ENCODE data around the gene OR8G5. TPM values are rescaled to one million over a fixed set of nuclear protein-coding genes. Genes with fewer than 3 reads are reported as not detected.
"Not testable (repeated sequence)": the region's sequence is repeated elsewhere in the genome, so short reads cannot be mapped to it uniquely, and the experiment has no call there.

The OR8G5 gene
- total RNA-seq, 1 donor from 2014 or later = not detected

DNA sequence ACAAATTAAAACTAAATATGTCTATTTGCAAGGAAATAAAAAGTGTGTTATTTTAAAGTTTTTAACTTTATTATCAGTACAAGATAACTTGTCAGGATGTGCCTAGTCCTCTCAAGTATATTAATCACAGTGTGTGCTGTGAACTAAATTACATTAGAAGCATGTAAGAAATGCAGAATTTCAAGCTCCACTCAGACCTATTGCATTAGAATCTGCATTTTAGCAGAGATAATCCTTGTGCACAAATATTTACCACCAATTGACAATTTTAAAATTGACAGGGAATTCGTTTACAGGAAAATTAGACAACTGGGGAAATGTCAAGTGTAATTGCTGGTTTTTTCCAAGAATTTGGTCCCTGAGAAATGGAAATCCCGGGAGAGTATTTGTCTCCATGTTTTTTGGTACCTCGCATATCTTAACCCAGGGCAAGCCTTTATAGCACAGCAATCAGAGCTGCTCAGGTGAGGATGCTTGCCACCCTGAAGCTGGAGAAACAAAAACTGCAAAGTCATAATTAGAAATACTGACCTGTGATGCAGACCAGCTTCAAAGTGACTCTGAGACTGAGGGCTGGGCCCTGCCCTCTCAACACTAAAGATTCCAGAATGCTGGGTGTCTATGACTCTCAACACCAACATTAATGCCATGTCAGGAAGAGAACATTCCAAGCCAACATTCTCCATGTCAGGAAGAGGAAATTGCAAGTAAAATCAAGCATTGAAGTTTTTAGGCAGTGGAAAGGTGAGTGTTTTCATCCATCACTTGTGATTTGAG is 15.4 kb upstream of the OR8G5 start, which contains the start of gene OR8G1:
TSS of gene OR8G1 (plus strand) at position 475 of the 777 bp plus-strand sequence. CDS start 8,581 bp downstream, outside the sequence.
- Histone ChIP-seq H4K20me1 (ENCODE audit: insufficient read depth, low read length) (no peaks in the 10 kb centered on the region), H3K4me2 (ENCODE audit: low read length) (no peak within 1 kb of the TSS), H3K4me3 (ENCODE audit: insufficient read depth, low read depth, low read length) (no peak within 1 kb of the TSS), H3K79me2 (ENCODE audit: insufficient read depth, low read length) (no peaks in the 10 kb centered on the region), H3K36me3 (ENCODE audit: insufficient read depth, low read length) (no peaks in the 10 kb centered on the region), H2AFZ (ENCODE audit: low read depth, low read length) (no peak within 1 kb of the TSS), H3K27me3 (ENCODE audit: insufficient read depth, low read length) (no peaks in the 10 kb centered on the region), H3K4me1 (ENCODE audit: insufficient read depth, low read length) (no peaks in the 10 kb centered on the region), H3K9me3 (ENCODE audit: insufficient read depth, low read depth, low read length) (no peaks in the 10 kb centered on the region), H3K9ac (ENCODE audit: low read length) (no peak within 1 kb of the TSS), H3K27ac (ENCODE audit: low read depth, low read length) (no peak within 1 kb of the TSS)
- Mint-ChIP-seq H3K4me3 (ENCODE audit: unreplicated experiment) (no peak within 1 kb of the TSS), H3K36me3 (ENCODE audit: low read depth, unreplicated experiment) (peaks cover 1% of the 10 kb centered on the region), H3K4me1 (ENCODE audit: low read depth, unreplicated experiment) (no peaks in the 10 kb centered on the region), H3K27me3 (ENCODE audit: low read depth, unreplicated experiment) (no peaks in the 10 kb centered on the region), H3K27ac (ENCODE audit: unreplicated experiment) (no peak within 1 kb of the TSS), H3K9me3 (ENCODE audit: unreplicated experiment) (no peaks in the 10 kb centered on the region)
- no peak for DNase-seq (ENCODE audit: low read depth)
- no peak for TF ChIP-seq EZH2 (IDR thresholded peaks at IDR 0.05; ENCODE audit: insufficient read depth, low read length)
- TF ChIP-seq, protein P1, sequence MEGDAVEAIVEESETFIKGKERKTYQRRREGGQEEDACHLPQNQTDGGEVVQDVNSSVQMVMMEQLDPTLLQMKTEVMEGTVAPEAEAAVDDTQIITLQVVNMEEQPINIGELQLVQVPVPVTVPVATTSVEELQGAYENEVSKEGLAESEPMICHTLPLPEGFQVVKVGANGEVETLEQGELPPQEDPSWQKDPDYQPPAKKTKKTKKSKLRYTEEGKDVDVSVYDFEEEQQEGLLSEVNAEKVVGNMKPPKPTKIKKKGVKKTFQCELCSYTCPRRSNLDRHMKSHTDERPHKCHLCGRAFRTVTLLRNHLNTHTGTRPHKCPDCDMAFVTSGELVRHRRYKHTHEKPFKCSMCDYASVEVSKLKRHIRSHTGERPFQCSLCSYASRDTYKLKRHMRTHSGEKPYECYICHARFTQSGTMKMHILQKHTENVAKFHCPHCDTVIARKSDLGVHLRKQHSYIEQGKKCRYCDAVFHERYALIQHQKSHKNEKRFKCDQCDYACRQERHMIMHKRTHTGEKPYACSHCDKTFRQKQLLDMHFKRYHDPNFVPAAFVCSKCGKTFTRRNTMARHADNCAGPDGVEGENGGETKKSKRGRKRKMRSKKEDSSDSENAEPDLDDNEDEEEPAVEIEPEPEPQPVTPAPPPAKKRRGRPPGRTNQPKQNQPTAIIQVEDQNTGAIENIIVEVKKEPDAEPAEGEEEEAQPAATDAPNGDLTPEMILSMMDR (IDR thresholded peaks at IDR 0.05; ENCODE audit: insufficient read depth, low read depth, low read length) = no peak
- no peak for FAIRE-seq

DNA sequence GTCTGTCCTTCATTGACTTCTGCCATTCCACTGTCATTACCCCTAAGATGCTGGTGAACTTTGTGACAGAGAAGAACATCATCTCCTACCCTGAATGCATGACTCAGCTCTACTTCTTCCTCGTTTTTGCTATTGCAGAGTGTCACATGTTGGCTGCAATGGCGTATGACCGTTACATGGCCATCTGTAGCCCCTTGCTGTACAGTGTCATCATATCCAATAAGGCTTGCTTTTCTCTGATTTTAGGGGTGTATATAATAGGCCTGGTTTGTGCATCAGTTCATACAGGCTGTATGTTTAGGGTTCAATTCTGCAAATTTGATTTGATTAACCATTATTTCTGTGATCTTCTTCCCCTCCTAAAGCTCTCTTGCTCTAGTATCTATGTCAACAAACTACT is 6.3 kb upstream of the OR8G5 start:
- not testable (repeated sequence) for H3K9me3 Mint-ChIP-seq (ENCODE audit: unreplicated experiment); DNase-seq (ENCODE audit: low read depth); FAIRE-seq; H3K79me2 ChIP-seq (ENCODE audit: insufficient read depth, low read length); H3K9me3 ChIP-seq (ENCODE audit: insufficient read depth, low read depth, low read length); H3K36me3 ChIP-seq (ENCODE audit: insufficient read depth, low read length); H3K4me1 Mint-ChIP-seq (ENCODE audit: low read depth, unreplicated experiment); H4K20me1 ChIP-seq (ENCODE audit: insufficient read depth, low read length); H3K9ac ChIP-seq (ENCODE audit: low read length); H3K27ac ChIP-seq (ENCODE audit: low read depth, low read length); H3K27me3 Mint-ChIP-seq (ENCODE audit: low read depth, unreplicated experiment); H3K4me3 ChIP-seq (ENCODE audit: insufficient read depth, low read depth, low read length); H3K4me2 ChIP-seq (ENCODE audit: low read length); H3K4me3 Mint-ChIP-seq (ENCODE audit: unreplicated experiment); H3K27me3 ChIP-seq (ENCODE audit: insufficient read depth, low read length); H3K36me3 Mint-ChIP-seq (ENCODE audit: low read depth, unreplicated experiment); H2AFZ ChIP-seq (ENCODE audit: low read depth, low read length); H3K27ac Mint-ChIP-seq (ENCODE audit: unreplicated experiment); H3K4me1 ChIP-seq (ENCODE audit: insufficient read depth, low read length)

DNA sequence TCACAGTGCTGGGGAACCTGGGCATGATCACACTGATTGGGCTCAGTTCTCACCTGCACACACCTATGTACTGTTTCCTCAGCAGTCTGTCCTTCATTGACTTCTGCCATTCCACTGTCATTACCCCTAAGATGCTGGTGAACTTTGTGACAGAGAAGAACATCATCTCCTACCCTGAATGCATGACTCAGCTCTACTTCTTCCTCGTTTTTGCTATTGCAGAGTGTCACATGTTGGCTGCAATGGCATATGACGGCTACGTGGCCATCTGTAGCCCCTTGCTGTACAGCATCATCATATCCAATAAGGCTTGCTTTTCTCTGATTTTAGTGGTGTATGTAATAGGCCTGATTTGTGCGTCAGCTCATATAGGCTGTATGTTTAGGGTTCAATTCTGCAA is 8.9 kb downstream of the OR8G5 start:
- not testable (repeated sequence) for H4K20me1 ChIP-seq (ENCODE audit: insufficient read depth, low read length); H3K9me3 ChIP-seq (ENCODE audit: insufficient read depth, low read depth, low read length); H3K4me3 ChIP-seq (ENCODE audit: insufficient read depth, low read depth, low read length); H3K9me3 Mint-ChIP-seq (ENCODE audit: unreplicated experiment); H3K36me3 Mint-ChIP-seq (ENCODE audit: low read depth, unreplicated experiment); H3K27me3 Mint-ChIP-seq (ENCODE audit: low read depth, unreplicated experiment); H2AFZ ChIP-seq (ENCODE audit: low read depth, low read length); H3K27ac ChIP-seq (ENCODE audit: low read depth, low read length); H3K9ac ChIP-seq (ENCODE audit: low read length); FAIRE-seq; H3K4me1 Mint-ChIP-seq (ENCODE audit: low read depth, unreplicated experiment); DNase-seq (ENCODE audit: low read depth); H3K27me3 ChIP-seq (ENCODE audit: insufficient read depth, low read length); H3K79me2 ChIP-seq (ENCODE audit: insufficient read depth, low read length); H3K4me1 ChIP-seq (ENCODE audit: insufficient read depth, low read length); H3K4me3 Mint-ChIP-seq (ENCODE audit: unreplicated experiment); H3K27ac Mint-ChIP-seq (ENCODE audit: unreplicated experiment); H3K36me3 ChIP-seq (ENCODE audit: insufficient read depth, low read length); H3K4me2 ChIP-seq (ENCODE audit: low read length)

DNA sequence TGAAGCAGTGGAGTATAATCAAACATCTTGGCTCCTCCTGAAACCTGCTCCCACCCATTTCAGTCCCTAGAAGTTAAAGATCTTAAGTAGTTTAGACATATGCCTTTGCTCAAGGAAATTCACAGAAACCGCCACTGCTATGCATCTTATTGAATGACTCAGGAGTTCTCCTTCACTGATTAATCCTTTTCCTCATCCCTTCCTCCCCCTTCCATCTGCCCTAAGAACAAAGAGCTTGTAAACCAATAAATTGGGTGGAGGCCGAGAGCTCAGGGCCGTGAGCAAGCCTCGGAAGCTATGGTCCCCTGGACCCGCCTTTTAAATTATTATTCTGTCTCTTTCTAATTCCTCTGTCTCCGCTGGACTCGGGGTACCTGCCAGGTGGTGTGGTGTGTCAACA is 14.7 kb downstream of the OR8G5 start:
- DNase-seq (ENCODE audit: low read depth) = peak; percentile 42
- not testable (repeated sequence) for H4K20me1 ChIP-seq (ENCODE audit: insufficient read depth, low read length); H3K9ac ChIP-seq (ENCODE audit: low read length); H3K36me3 Mint-ChIP-seq (ENCODE audit: low read depth, unreplicated experiment); H3K27me3 ChIP-seq (ENCODE audit: insufficient read depth, low read length); H3K27ac Mint-ChIP-seq (ENCODE audit: unreplicated experiment); H3K9me3 ChIP-seq (ENCODE audit: insufficient read depth, low read depth, low read length); H2AFZ ChIP-seq (ENCODE audit: low read depth, low read length); H3K4me3 ChIP-seq (ENCODE audit: insufficient read depth, low read depth, low read length); H3K27me3 Mint-ChIP-seq (ENCODE audit: low read depth, unreplicated experiment); FAIRE-seq; H3K9me3 Mint-ChIP-seq (ENCODE audit: unreplicated experiment); H3K4me1 ChIP-seq (ENCODE audit: insufficient read depth, low read length); H3K4me2 ChIP-seq (ENCODE audit: low read length); H3K4me3 Mint-ChIP-seq (ENCODE audit: unreplicated experiment); H3K36me3 ChIP-seq (ENCODE audit: insufficient read depth, low read length); H3K27ac ChIP-seq (ENCODE audit: low read depth, low read length); H3K79me2 ChIP-seq (ENCODE audit: insufficient read depth, low read length); H3K4me1 Mint-ChIP-seq (ENCODE audit: low read depth, unreplicated experiment)
